K562 (cell line): ENCODE results near the gene MTOR. TPM values are rescaled to one million over a fixed set of nuclear protein-coding genes. Genes with fewer than 3 reads are reported as not detected.

ENCODE experiments used
- ATAC-seq: fragments of 200-7000 bp; cut with Tn5 transposase; 3 replicates; pipeline ENCODE4 v1.9.1; 2020; ENCODE audit warnings: moderate library complexity
- BruUV-seq: library from RNA; stranded (reverse); fragments of 400-500 nt; replicated peaks from 2 replicates; lab custom pipeline; 2021; lab: Mats Ljungman, UMichigan
- CTCF ChIA-PET: fragments of 300-600 bp; formaldehyde crosslinking; extraction: SDS; loops from one replicate; lab custom pipeline; 2021; ENCODE audit warnings: low intra/inter-chr PET ratio; lab: Yijun Ruan, JAX
- POLR2A ChIA-PET: fragments of 300-600, 350-650 bp; sonication (Branson Sonifier 250); formaldehyde crosslinking; extraction: SDS; loops from one replicate; lab custom pipeline; 2021; ENCODE audit warnings: antibody characterized with exemption, inconsistent platforms; lab: Yijun Ruan, JAX
- DNase-seq, 4 experiments: peaks; one replicate each; pipeline versions ENCODE4 v3.0.0 to v3.0.0-alpha.2; 2011 to 2018; ENCODE audit warnings: low spot score in 3 of 4, mixed read lengths in 3 of 4; ENCODE audit errors: extremely low read depth in 1 of 4
- FAIRE-seq: peaks from 2 replicates; lab custom pipeline; 2011; peaks lifted over from hg19 to GRCh38; lab: Jason Lieb, UNC
- H2AFZ ChIP-seq: 2 replicates; pipeline ENCODE4 v1.6.0; 2011; ENCODE audit warnings: low read depth, low read length, control low read depth, inconsistent platforms
- H3K27ac ChIP-seq: fragments of 200-600 bp; 3 replicates; pipeline ENCODE4 v1.8.0; 2011; ENCODE audit warnings: low read depth, mild to moderate bottlenecking, control low read depth, inconsistent platforms, low read length, moderate library complexity, mixed read lengths; ENCODE audit errors: extremely low read depth
- H3K27me3 ChIP-seq, 2 experiments: fragments of 300-600 bp in 1 of 2; 2 replicates in 1 of 2; 3 replicates in 1 of 2; pipeline versions ENCODE4 v1.6.0 to v1.8.0; 2011; ENCODE audit warnings: inconsistent platforms in 2 of 2, low read length in 2 of 2, mild to moderate bottlenecking in 1 of 2, mixed read lengths in 1 of 2, moderate library complexity in 1 of 2; ENCODE audit not compliant: control insufficient read depth in 2 of 2, insufficient read depth in 2 of 2
- H3K36me3 ChIP-seq: fragments of 300-600 bp; 3 replicates; pipeline ENCODE4 v1.8.0; 2011; ENCODE audit warnings: mild to moderate bottlenecking, low read length, inconsistent platforms; ENCODE audit not compliant: control insufficient read depth, insufficient read depth
- H3K4me1 ChIP-seq, 2 experiments: fragments of 200-600 bp in 1 of 2; replicated peaks in 1 of 2; 2 replicates in 1 of 2; 3 replicates in 1 of 2; pipeline versions ENCODE4 v1.5.1 to v1.8.0; 2011; ENCODE audit warnings: inconsistent platforms in 2 of 2, low read length in 2 of 2, mild to moderate bottlenecking in 1 of 2, mixed read lengths in 1 of 2, moderate library complexity in 1 of 2; ENCODE audit not compliant: control insufficient read depth in 2 of 2, insufficient read depth in 2 of 2
- H3K4me2 ChIP-seq: 2 replicates; pipeline ENCODE4 v1.6.1; 2011; ENCODE audit warnings: low read length, control low read depth, inconsistent platforms, mixed read lengths; ENCODE audit not compliant: insufficient read depth
- H3K4me3 ChIP-seq: fragments of 200-600 bp; sonication (generic), shearing (Covaris generic); 2 replicates; pipeline ENCODE4 v1.5.1; 2016; ENCODE audit warnings: control low read depth, inconsistent platforms
- H3K79me2 ChIP-seq: fragments of 200-600 bp; 3 replicates; pipeline ENCODE4 v1.8.0; 2011; ENCODE audit warnings: low read length, inconsistent platforms; ENCODE audit not compliant: control insufficient read depth, insufficient read depth
- H3K9ac ChIP-seq, 2 experiments: 2 replicates each; pipeline versions ENCODE4 v1.6.0 to v1.6.1; 2011; ENCODE audit warnings: low read depth in 2 of 2, low read length in 2 of 2, control low read depth in 1 of 2, inconsistent platforms in 1 of 2, mild to moderate bottlenecking in 1 of 2, mixed read lengths in 1 of 2; ENCODE audit not compliant: insufficient read depth in 1 of 2
- H3K9me1 ChIP-seq: one replicate; pipeline ENCODE4 v1.6.0; 2011; ENCODE audit warnings: inconsistent platforms, mild to moderate bottlenecking, low read length, moderate library complexity; ENCODE audit not compliant: control insufficient read depth, insufficient read depth
- H3K9me3 ChIP-seq: replicated peaks from 2 replicates; pipeline ENCODE4 v1.5.1; 2011; ENCODE audit warnings: low read depth, low read length, inconsistent platforms; ENCODE audit not compliant: control insufficient read depth, insufficient read depth
- H4K20me1 ChIP-seq: replicated peaks from 2 replicates; pipeline ENCODE4 v1.6.1; 2011; ENCODE audit warnings: low read length, inconsistent platforms, mixed read lengths; ENCODE audit not compliant: control insufficient read depth, insufficient read depth
- ASH1L ChIP-seq: fragments of 450-650 bp; IDR thresholded peaks from 2 replicates; pipeline ENCODE4 v1.6.1; 2018; ENCODE audit warnings: borderline replicate concordance, mild to moderate bottlenecking, low read depth; ENCODE audit not compliant: partially characterized antibody
- DNMT1 ChIP-seq: fragments of 450-650 bp; IDR thresholded peaks from 2 replicates; pipeline ENCODE4 v1.6.1; 2016; ENCODE audit warnings: antibody characterized with exemption, mild to moderate bottlenecking
- EHMT2 ChIP-seq: fragments of 450-650 bp; IDR thresholded peaks from 2 replicates; pipeline ENCODE4 v1.6.1; 2018; ENCODE audit warnings: antibody characterized with exemption
- ELF4 ChIP-seq: fragments of 450-650 bp; formaldehyde crosslinking; IDR thresholded peaks from 2 replicates; pipeline ENCODE4 v1.4.0; 2022; ENCODE audit warnings: missing genetic modification characterization
- MEIS2 ChIP-seq: fragments of 450-650 bp; IDR thresholded peaks from 2 replicates; pipeline ENCODE4 v1.6.1; 2014; ENCODE audit warnings: mild to moderate bottlenecking; ENCODE audit not compliant: partially characterized antibody
- PHF8 ChIP-seq: fragments of 200-600 bp; sonication (generic); IDR thresholded peaks from 2 replicates; pipeline ENCODE4 v1.6.1; 2012; ENCODE audit warnings: mixed run types, mild to moderate bottlenecking, inconsistent platforms, low read length, moderate library complexity, borderline replicate concordance
- TFE3 ChIP-seq: fragments of 450-650 bp; formaldehyde crosslinking; IDR thresholded peaks from 2 replicates; pipeline ENCODE4 v1.4.0; 2020; ENCODE audit warnings: mild to moderate bottlenecking, mixed read lengths
- ZNF282 ChIP-seq: sonication (generic); formaldehyde crosslinking; IDR thresholded peaks from 2 replicates; pipeline ENCODE4 v1.8.1; 2023; ENCODE audit warnings: missing genetic modification reagents
- ZNF551 ChIP-seq: fragments of 250-450 bp; sonication (Bioruptor Pico); IDR thresholded peaks from 2 replicates; pipeline ENCODE4 v1.5.0; 2021; ENCODE audit warnings: mild to moderate bottlenecking, moderate library complexity
- ZNF780A ChIP-seq: fragments of 250-450 bp; sonication (Bioruptor Pico); IDR thresholded peaks from 2 replicates; pipeline ENCODE4 v1.5.0; 2021; ENCODE audit warnings: mild to moderate bottlenecking
- ZSCAN32 ChIP-seq: fragments of 450-650 bp; formaldehyde crosslinking; IDR thresholded peaks from 2 replicates; pipeline ENCODE4 v1.4.0; 2020; ENCODE audit warnings: mild to moderate bottlenecking, moderate library complexity
- WGBS: fragments of 100-300 bp; shearing (Covaris generic); methylation state at CpG from one replicate; pipeline ENCODE4 v1.1.6; 2016; ENCODE audit warnings: low coverage, mixed read lengths; ENCODE audit not compliant: insufficient coverage; ENCODE audit errors: missing lambda C conversion rate; 5-methylcytosine and 5-hydroxymethylcytosine counted together
- in situ Hi-C: fragments of 300-500 bp; cut with MboI; formaldehyde crosslinking; loops from 4 replicates; pipeline ENCODE4 v1.15.0; 2018; ENCODE audit warnings: inconsistent platforms, mixed read lengths
- intact Hi-C: fragments of 100-400 bp; cut with micrococcal nuclease; formaldehyde crosslinking; loops from 2 replicates; pipeline ENCODE4 v1.14.2; 2022
- polyA plus RNA-seq, 8 experiments: library from polyadenylated mRNA; depleted of rRNA in 4 of 8; stranded (reverse) in 5 of 8; unstranded in 3 of 8; fragments of >200 nt; fragmentation: Nextera tagmentation in 2 of 8; fragmentation: Illumina TruSeq in 1 of 8; extraction: Ambion mirVana in 2 of 8; extraction: Trizol in 1 of 8; gene quantifications; 2 replicates each; pipeline versions ENCODE4 v1.2.1 to v1.2.3, GENCODE V29; 2011 to 2014; ENCODE audit warnings: inconsistent platforms in 1 of 8, missing spikeins in 1 of 8
- total RNA-seq, 7 experiments: library from RNA; depleted of rRNA in 6 of 7; stranded (reverse); fragments of >200 nt in 6 of 7; fragmentation: Illumina TruSeq in 2 of 7; extraction: Trizol in 2 of 7; gene quantifications; 2 replicates each; pipeline versions ENCODE4 v1.2.1 to v1.2.3, GENCODE V29; 2011 to 2021; ENCODE audit warnings: low replicate concordance in 1 of 7
- TF ChIP-seq, protein P1 (sequence below): fragments of 450-650 bp; IDR thresholded peaks from 2 replicates; pipeline ENCODE4 v1.6.1; 2014; ENCODE audit warnings: low read depth, mild to moderate bottlenecking, moderate library complexity, borderline replicate concordance
- TF ChIP-seq, protein P2 (sequence below): fragments of 450-650 bp; IDR thresholded peaks from 2 replicates; pipeline ENCODE4 v1.6.1; 2016

The MTOR gene
- total and polyA plus RNA-seq, 9 of the 15 experiments (the other 6 are each of a cell fraction or from before 2014, with no cell fraction given) = 11.4 to 71.4 (median 52.2) TPM

GRCh38 chr1:11182884-11183283, 79.5 kb downstream of the MTOR start:
- H3K4me2 ChIP-seq = no peak overlapping the region
- TF ChIP-seq EHMT2 = no peak
- TF ChIP-seq ZNF551 (CRISPR knock-in tag) = no peak
- no peak for TF ChIP-seq ZSCAN32 (CRISPR knock-in tag)
- TF ChIP-seq DNMT1 = no peak
- TF ChIP-seq PHF8 = no peak
- no peak for TF ChIP-seq ZNF780A (CRISPR knock-in tag)
- H3K27ac ChIP-seq = no peak overlapping the region
- no peaks in the 10 kb centered on the region for H3K9me3 ChIP-seq
- intact Hi-C loops = no loop called here
- H3K9ac ChIP-seq = no peak overlapping the region
- BruUV-seq = no TSS peak
- H3K4me3 ChIP-seq = no peak overlapping the region
- H3K4me1 ChIP-seq = peaks cover 0 to 13% of the 10 kb centered on the region in 2 experiments; a peak in 4 of 5 replicates
- no peak for ATAC-seq
- H3K36me3 ChIP-seq = peaks cover 66% of the 10 kb centered on the region
- no peaks in the 10 kb centered on the region for H3K27me3 ChIP-seq
- FAIRE-seq = no peak
- H3K79me2 ChIP-seq = no peaks in the 10 kb centered on the region
- H2AFZ ChIP-seq = no peak overlapping the region
- ChIA-PET POLR2A (no interaction called here), CTCF (no interaction called here)
- H4K20me1 ChIP-seq = no peaks in the 10 kb centered on the region; the same call in 1 of the 2 replicates
- 100% methylated on average over 3 of the region's 3 CpGs for WGBS
- DNase-seq = no peak
- in situ Hi-C loops = no loop called here
- H3K9me1 ChIP-seq = no peaks in the 10 kb centered on the region

- Histone ChIP-seq H3K4me1 (peaks cover 0 to 13% of the 10 kb centered on the region in 2 experiments; a peak in 4 of 5 replicates), H3K9me3 (no peaks in the 10 kb centered on the region), H3K4me2 (no peak overlapping the region), H3K4me3 (no peak overlapping the region), H2AFZ (no peak overlapping the region), H3K36me3 (peaks cover 63% of the 10 kb centered on the region), H3K27me3 (no peaks in the 10 kb centered on the region), H3K79me2 (no peaks in the 10 kb centered on the region), H3K27ac (no peak overlapping the region), H3K9ac (no peak overlapping the region), H3K9me1 (no peaks in the 10 kb centered on the region), H4K20me1 (no peaks in the 10 kb centered on the region; the same call in 1 of the 2 replicates)
- ATAC-seq = no peak
- CTCF ChIA-PET = interaction anchor here (0.5 to 0.7 kb wide), 3 partner anchors 83 to 753 kb away, joined by 3 to 4 read pairs (median 4); no protein-coding TSS in a partner anchor
- intact Hi-C loops = no loop called here
- DNase-seq = no peak
- POLR2A ChIA-PET = interaction anchor here (1.3 to 3.9 kb wide), 2 partner anchors 10 to 12 kb away, joined by 5 to 18 read pairs; partner anchors contain the start of gene ANGPTL7
- no TSS peak for BruUV-seq
- in situ Hi-C loops = no loop called here
- no peak for FAIRE-seq
- TF ChIP-seq, protein P1, sequence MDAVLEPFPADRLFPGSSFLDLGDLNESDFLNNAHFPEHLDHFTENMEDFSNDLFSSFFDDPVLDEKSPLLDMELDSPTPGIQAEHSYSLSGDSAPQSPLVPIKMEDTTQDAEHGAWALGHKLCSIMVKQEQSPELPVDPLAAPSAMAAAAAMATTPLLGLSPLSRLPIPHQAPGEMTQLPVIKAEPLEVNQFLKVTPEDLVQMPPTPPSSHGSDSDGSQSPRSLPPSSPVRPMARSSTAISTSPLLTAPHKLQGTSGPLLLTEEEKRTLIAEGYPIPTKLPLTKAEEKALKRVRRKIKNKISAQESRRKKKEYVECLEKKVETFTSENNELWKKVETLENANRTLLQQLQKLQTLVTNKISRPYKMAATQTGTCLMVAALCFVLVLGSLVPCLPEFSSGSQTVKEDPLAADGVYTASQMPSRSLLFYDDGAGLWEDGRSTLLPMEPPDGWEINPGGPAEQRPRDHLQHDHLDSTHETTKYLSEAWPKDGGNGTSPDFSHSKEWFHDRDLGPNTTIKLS = no peak
- TF ChIP-seq ELF4 (CRISPR knock-in tag) = no peak
- TF ChIP-seq ZNF282 = no peak
- peak; percentile 72 for TF ChIP-seq MEIS2
- TF ChIP-seq ASH1L = no peak
- peak; percentile 10; the same call in 1 of the 2 replicates for TF ChIP-seq TFE3
- TF ChIP-seq, protein P2, sequence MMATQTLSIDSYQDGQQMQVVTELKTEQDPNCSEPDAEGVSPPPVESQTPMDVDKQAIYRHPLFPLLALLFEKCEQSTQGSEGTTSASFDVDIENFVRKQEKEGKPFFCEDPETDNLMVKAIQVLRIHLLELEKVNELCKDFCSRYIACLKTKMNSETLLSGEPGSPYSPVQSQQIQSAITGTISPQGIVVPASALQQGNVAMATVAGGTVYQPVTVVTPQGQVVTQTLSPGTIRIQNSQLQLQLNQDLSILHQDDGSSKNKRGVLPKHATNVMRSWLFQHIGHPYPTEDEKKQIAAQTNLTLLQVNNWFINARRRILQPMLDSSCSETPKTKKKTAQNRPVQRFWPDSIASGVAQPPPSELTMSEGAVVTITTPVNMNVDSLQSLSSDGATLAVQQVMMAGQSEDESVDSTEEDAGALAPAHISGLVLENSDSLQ = peak; percentile 18; the same call in 1 of the 2 replicates
Measured at GRCh38 chr1:11180342-11180744, 82.0 kb downstream of the MTOR start.
